NCI-H2107 (cell line): ENCODE results near the gene KCNAB1.
"Not testable (repeated sequence)": the region's sequence is repeated elsewhere in the genome, so short reads cannot be mapped to it uniquely, and the experiment has no call there.

ENCODE experiments used
- DNase-seq: peaks from one replicate; lab custom pipeline; 2025; lab: John Stamatoyannopoulos, UW

Gene KCNAB1

GRCh38 chr3:156120528-156121251 is at the start of gene KCNAB1:
TSS of gene KCNAB1 (plus strand) at chr3:156120578.
- DNase-seq: no peak

GRCh38 chr3:156071031-156071430 is 49.3 kb upstream of the KCNAB1 start:
- no peak for DNase-seq

DNA sequence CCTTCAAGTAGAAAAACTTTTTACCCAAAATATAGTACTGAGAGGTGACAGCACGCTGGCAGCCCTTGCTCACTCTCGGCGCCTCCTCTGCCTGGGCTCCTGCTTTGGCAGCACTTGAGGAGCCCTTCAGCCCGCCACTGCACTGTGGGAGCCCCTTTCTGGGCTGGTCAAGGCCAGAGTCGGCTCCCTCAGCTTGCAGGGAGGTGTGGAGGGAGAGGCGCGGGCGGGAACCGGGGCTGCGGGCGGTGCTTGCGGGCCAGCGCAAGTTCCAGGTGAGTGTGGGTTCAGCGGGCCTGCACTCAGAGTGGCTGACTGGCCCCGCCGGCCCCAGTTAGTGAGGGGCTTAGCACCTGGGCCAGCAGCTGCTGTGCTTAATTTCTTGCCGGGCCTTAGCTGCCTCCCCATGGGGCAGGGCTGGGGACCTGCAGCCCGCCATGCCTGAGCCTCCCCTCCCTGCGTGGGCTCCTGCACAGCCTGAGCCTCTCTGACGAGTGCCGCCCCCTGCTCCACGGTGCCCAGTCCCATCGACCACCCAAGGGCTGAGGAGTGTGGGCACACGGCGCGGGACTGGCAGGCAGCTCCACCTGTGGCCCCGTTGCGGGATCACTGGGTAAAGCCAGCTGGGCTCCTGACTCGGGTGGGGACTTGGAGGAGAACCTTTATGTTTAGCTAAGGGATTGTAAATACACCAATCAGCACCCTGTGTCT is 47.3 kb upstream of the KCNAB1 start:
- DNase-seq: not testable (repeated sequence)

DNA sequence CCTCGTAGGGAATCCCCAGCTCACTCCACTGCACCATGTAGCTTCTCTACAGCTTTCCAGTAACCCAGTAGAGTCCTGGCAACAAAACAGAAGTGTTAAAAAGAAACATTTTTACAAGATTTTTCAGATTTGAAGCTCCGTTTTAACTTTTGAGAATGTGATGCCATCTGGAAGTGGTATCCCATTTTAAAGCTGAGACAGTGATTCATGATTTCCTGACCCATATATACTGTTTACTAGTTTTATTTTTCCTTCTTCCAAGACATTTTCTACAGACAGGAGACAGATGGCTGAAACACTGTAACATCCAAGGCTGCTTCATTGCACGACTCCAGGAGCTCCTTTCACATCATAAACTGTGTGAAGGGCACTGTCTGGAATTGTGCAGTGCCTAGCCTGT is 30.3 kb upstream of the KCNAB1 start:
- DNase-seq: no peak

- DNase-seq: no peak
Measured at GRCh38 chr3:156093964-156094363, 26.4 kb upstream of the KCNAB1 start.

GRCh38 chr3:156094391-156094790 is 26.0 kb upstream of the KCNAB1 start:
- DNase-seq: no peak

DNA sequence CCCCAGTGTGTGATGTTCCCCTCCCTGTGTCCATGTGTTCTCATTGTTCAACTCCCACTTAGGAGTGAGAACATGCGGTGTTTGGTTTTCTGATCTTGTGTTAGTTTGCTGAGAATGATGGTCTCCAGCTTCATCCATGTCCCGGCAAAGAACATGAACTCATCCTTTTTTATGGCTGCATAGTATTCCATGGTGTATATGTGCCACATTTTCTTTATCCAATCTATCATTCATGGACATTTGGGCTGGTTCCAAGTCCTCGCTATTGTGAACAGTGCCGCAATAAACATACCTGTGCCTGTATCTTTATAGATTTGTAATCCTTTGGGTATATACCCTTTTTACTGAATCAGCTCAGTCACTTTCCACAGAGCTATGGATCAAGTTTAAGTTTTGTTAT is 24.7 kb upstream of the KCNAB1 start:
- DNase-seq: not testable (repeated sequence)

GRCh38 chr3:156098437-156099035 is 21.8 kb upstream of the KCNAB1 start:
- DNase-seq: no peak

DNA sequence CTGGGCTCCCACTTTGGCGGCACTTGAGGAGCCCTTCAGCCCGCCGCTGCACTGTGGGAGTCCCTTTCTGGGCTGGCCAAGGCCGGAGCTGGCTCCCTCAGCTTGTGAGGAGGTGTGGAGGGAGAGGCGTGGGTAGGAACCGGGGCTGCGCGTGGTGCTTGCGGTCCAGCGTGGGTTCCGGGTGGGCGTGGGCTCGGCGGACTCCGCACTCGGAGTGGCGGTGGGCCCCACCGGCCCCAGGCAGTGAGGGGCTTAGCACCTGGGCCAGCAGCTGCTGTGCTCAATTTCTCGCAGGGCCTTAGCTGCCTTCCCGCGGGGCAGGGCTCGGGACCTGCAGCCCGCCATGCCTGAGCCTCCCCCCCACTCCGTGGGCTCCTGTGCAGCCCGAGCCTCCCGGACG is 21.0 kb upstream of the KCNAB1 start:
- not testable (repeated sequence) for DNase-seq

DNA sequence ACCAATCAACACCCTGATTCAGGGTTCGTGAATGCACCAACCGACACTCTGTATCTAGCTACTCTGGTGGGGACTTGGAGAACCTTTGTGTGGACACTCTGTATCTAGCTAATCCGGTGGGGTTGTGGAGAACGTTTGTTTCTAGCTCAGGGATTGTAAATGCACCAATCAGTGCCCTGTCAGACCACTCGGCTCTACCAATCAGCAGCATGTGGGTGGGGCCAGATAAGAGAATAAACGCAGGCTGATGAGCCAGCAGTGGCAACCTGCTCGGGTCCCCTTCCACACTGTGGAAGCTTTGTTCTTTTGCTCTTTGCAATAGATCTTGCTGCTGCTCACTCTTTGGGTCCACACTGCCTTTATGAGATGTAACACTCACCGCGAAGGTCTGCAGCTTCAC is 20.4 kb upstream of the KCNAB1 start:
- DNase-seq: not testable (repeated sequence)

- DNase-seq: no peak
Measured at GRCh38 chr3:156102267-156102931, 18.0 kb upstream of the KCNAB1 start.

DNA sequence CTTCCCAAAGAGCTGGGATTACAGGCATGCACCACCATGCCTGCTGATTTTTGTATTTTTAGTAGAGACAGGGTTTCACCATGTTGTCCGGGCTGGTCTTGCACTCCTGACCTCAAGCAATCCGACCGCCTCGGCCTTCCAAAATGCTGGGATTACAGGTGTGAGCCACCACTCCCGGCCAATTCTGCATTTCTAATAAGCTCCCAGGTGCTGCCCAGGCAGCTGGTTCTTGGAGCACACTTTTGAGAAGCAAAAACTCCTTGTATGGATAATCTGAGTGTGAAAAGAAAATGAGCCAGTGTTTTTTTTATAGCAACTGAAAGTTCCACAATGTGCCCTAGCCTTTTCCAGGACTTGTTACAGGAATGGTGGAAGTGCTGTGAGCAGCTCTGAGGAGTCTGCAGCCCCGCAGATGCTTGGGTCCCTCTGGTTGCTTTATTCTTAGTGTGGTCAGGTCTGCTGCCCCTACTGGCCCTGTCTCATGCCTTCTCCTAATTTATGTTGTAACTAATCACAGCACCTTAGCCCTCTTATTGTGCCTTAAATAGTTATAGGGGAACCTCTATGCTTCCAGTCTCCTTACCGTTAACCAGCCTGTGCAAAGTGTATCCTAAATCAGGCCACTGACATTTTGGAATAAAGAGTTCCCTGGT is 13.5 kb upstream of the KCNAB1 start:
- no peak for DNase-seq

DNA sequence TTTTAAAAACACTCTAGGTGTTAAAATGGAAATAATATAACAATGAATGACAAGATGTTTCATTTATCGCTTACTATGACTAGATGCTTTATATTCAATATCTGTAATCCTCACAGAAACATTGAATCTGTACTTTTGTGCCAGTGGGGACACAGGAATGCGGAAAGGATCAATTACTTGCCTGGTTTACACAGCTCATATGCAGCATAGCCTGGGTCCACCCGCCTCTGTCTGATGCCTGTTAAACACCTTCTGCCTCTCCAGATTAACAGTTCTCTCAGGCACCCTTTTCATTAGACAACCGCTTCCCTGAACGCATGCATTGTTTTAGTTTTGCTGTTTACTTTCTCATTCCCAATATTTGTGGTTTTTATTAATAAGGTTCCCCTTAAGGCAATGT is 12.9 kb upstream of the KCNAB1 start:
- DNase-seq: no peak

DNA sequence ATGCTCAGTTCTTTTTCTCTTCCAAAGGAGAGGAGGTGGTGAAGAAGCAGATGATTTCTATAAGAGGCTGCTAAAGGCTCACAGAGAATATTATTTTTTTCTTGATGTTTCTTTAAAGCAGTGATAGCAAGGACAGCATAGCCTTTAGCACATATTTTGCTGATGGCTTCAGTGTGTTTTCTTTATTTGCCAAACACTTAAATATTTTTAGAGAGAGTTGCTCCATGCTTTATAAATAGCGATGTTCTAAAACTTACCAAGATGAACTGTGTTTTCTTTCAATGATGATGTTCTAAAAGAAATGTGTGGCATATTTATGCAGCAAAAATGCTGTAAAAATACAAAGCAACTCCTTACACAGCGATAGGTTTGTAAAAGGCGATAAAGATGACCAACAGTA is 11.8 kb upstream of the KCNAB1 start:
- DNase-seq: no peak

DNA sequence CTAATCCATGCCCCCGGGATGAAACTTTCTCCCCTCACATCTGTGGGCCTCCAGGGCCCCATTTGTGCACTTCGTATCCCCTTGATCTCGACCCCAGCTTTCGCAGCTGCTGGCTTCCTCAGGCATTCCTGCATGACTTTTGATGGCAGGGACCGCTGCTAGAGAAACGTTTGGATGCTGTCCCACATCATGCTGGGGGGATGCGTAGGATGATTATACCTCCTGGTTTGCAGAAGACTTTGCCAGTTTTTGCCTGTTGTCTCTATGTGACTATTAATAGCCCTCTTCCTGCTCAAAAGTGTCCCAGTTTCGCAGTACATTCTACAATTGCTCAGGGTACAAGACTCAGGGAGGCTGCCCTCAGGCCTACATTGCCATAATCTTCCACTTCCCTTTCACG is 10.4 kb upstream of the KCNAB1 start:
- DNase-seq: no peak

- no peak for DNase-seq
Measured at GRCh38 chr3:156126467-156126866, 6.1 kb downstream of the KCNAB1 start.

- DNase-seq: no peak
Measured at GRCh38 chr3:156131241-156131640, 10.9 kb downstream of the KCNAB1 start.

DNA sequence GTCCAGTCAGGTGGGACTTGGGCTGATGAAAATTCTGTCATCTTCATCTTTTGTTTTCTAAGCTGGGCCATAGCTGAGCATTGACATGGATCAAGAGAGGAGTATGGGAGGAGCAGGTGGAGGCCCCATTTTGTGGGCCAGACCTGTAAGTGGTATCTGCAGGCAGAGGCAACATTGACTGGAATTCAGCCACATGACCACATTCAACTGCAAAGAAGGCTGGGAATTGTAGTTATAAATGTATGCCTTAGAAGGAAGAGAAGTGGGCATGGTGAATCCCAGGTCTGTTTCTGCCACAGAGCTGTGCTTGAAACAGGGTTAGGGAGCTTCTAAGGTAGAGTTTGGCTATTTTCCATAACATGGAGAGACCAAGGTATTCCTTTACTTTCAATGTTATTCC is 11.4 kb downstream of the KCNAB1 start:
- DNase-seq: no peak

DNA sequence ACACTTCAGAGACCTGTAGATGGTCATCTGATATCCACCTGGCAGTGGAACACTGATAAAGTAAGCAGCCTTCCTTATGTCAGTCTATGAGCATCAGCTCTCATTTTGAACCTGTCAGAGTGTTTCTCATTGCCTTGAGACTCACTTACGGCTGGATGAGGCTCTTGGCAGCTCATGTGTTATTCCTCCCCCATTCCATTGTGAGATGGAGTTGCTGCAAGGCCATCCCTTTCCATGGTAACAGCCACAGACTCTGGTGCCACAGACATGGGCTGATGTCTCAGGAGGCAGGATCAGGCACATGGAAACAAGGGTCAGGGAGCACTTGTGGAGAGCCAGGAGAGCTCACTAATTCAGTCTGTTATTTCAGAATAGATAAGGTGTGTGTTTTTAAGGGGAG is 11.9 kb downstream of the KCNAB1 start:
- no peak for DNase-seq

DNA sequence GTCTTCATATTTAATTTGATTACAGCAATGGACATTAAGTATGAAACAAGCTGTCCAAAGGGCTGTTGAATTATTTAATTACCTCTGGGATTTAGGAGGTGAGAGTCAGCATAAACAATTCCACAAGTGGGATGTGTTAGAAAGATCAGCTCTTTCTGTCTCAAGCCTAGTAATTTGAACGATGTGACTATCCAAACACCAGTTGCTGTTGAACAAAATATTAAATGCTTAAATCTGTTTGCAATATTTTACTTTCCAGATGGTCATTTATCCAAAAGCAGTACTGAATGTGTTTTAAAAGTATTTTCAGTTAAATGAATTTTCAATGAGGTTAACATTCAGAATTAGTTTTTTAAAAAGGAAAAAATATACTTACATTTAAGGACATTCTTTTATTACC is 12.7 kb downstream of the KCNAB1 start:
- DNase-seq: no peak

- DNase-seq: no peak
Measured at GRCh38 chr3:156135921-156136638, 15.7 kb downstream of the KCNAB1 start.

GRCh38 chr3:156137397-156137796 is 17.0 kb downstream of the KCNAB1 start:
- DNase-seq: not testable (repeated sequence)
